ENCODE measurements around the gene DCTPP1. TPM values are rescaled to one million over a fixed set of nuclear protein-coding genes. Genes with fewer than 3 reads are reported as not detected.

DCTPP1 gene
- total and polyA plus RNA-seq, 9 of the 15 experiments (the other 6 are each of a cell fraction or from before 2014, with no cell fraction given) = 45.0 to 132 (median 80.6) TPM

DNA sequence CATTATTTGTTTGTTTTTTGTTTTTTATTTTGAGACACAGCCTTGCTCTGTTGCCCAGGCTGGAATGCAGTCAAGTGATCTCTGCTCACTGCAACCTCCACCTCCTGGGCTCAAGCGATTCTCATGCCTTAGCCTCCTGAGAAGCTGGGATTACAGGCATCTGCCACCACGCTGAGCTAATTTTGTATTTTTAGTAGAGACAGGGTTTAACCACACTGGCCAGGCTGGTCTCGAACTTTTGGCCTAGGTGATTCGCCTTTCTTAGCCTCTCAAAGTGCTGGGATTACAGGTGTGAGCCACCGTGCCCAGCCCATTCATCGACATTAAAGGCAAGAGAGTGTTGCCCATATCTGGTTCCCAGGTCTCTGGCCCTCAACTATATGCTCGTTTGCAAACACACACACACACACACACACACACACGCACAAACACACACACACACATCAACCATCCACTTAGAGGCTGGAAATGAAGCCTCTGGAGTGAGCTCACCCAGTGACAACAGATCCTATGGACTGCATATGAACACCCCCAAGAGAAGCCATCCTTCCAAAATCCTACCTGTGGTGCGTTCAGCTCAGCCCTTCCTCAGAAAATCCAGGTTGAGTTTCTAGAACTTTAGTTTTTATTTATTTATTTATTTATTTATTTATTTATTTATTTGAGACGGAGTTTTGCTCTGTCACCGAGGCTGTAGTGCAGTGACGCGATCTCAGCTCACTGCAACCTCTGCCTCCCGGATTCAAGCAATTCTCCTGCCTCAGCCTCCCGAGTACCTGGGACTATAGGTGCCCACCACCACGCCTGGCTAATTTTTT, 28.1 kb upstream of the DCTPP1 start (continued):
- TF ChIP-seq, protein P1, sequence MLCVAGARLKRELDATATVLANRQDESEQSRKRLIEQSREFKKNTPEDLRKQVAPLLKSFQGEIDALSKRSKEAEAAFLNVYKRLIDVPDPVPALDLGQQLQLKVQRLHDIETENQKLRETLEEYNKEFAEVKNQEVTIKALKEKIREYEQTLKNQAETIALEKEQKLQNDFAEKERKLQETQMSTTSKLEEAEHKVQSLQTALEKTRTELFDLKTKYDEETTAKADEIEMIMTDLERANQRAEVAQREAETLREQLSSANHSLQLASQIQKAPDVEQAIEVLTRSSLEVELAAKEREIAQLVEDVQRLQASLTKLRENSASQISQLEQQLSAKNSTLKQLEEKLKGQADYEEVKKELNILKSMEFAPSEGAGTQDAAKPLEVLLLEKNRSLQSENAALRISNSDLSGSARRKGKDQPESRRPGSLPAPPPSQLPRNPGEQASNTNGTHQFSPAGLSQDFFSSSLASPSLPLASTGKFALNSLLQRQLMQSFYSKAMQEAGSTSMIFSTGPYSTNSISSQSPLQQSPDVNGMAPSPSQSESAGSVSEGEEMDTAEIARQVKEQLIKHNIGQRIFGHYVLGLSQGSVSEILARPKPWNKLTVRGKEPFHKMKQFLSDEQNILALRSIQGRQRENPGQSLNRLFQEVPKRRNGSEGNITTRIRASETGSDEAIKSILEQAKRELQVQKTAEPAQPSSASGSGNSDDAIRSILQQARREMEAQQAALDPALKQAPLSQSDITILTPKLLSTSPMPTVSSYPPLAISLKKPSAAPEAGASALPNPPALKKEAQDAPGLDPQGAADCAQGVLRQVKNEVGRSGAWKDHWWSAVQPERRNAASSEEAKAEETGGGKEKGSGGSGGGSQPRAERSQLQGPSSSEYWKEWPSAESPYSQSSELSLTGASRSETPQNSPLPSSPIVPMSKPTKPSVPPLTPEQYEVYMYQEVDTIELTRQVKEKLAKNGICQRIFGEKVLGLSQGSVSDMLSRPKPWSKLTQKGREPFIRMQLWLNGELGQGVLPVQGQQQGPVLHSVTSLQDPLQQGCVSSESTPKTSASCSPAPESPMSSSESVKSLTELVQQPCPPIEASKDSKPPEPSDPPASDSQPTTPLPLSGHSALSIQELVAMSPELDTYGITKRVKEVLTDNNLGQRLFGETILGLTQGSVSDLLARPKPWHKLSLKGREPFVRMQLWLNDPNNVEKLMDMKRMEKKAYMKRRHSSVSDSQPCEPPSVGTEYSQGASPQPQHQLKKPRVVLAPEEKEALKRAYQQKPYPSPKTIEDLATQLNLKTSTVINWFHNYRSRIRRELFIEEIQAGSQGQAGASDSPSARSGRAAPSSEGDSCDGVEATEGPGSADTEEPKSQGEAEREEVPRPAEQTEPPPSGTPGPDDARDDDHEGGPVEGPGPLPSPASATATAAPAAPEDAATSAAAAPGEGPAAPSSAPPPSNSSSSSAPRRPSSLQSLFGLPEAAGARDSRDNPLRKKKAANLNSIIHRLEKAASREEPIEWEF (CRISPR knock-in tag; IDR thresholded peaks at IDR 0.05) = no peak

- WGBS (ENCODE audit: insufficient coverage, low coverage, missing lambda C conversion rate) = 21% methylated on average over 1 of the region's 1 CpG
- intact Hi-C loops (cut with micrococcal nuclease) (no loop called here), in situ Hi-C loops (cut with MboI) (no loop called here)
- Histone ChIP-seq H3K4me2 (ENCODE audit: insufficient read depth, low read length) (no peak overlapping the region), H3K9me1 (ENCODE audit: control insufficient read depth, insufficient read depth, low read length) (no peaks in the 10 kb centered on the region), H3K27ac (ENCODE audit: extremely low read depth, low read depth, low read length) (no peak overlapping the region), H2AFZ (ENCODE audit: low read depth, low read length) (no peak overlapping the region), H4K20me1 (replicated peaks; ENCODE audit: control insufficient read depth, insufficient read depth, low read length) (no peaks in the 10 kb centered on the region), H3K4me3 (no peak overlapping the region), H3K9ac (ENCODE audit: insufficient read depth in 1 of 2, low read depth in 2 of 2, low read length in 2 of 2) (no peak overlapping the region; a peak in 1 of 4 replicates), H3K9me3 (replicated peaks; ENCODE audit: control insufficient read depth, insufficient read depth, low read depth, low read length) (no peaks in the 10 kb centered on the region), H3K4me1 (replicated peaks in 1 of 2; ENCODE audit: control insufficient read depth in 2 of 2, insufficient read depth in 2 of 2, low read length in 2 of 2) (peaks cover 5 to 12% of the 10 kb centered on the region in 2 experiments; a peak in 4 of 5 replicates), H3K79me2 (ENCODE audit: control insufficient read depth, insufficient read depth, low read length) (no peaks in the 10 kb centered on the region), H3K36me3 (ENCODE audit: control insufficient read depth, insufficient read depth, low read length) (no peaks in the 10 kb centered on the region), H3K27me3 (ENCODE audit: control insufficient read depth in 2 of 2, insufficient read depth in 2 of 2, low read length in 2 of 2) (no peaks in the 10 kb centered on the region)
- ATAC-seq = no peak
- FAIRE-seq = no peak
- BruUV-seq (replicated peaks) = no TSS peak
- ChIA-PET POLR2A (interaction anchor here (1.1 kb wide), 1 partner anchor 12 kb away, joined by 6 read pairs; the partner anchor contains the start of gene SEPHS2), CTCF (ENCODE audit: low intra/inter-chr PET ratio) (no interaction called here)
- TF ChIP-seq, protein P2, sequence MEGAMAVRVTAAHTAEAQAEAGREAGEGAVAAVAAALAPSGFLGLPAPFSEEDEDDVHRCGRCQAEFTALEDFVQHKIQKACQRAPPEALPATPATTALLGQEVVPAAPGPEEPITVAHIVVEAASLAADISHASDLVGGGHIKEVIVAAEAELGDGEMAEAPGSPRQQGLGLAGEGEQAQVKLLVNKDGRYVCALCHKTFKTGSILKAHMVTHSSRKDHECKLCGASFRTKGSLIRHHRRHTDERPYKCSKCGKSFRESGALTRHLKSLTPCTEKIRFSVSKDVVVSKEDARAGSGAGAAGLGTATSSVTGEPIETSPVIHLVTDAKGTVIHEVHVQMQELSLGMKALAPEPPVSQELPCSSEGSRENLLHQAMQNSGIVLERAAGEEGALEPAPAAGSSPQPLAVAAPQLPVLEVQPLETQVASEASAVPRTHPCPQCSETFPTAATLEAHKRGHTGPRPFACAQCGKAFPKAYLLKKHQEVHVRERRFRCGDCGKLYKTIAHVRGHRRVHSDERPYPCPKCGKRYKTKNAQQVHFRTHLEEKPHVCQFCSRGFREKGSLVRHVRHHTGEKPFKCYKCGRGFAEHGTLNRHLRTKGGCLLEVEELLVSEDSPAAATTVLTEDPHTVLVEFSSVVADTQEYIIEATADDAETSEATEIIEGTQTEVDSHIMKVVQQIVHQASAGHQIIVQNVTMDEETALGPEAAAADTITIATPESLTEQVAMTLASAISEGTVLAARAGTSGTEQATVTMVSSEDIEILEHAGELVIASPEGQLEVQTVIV (CRISPR knock-in tag; IDR thresholded peaks at IDR 0.05; ENCODE audit: borderline replicate concordance) = no peak
- no peak for TF ChIP-seq HNRNPUL1 (IDR thresholded peaks at IDR 0.05; ENCODE audit: low read length)
- TF ChIP-seq, protein P3, sequence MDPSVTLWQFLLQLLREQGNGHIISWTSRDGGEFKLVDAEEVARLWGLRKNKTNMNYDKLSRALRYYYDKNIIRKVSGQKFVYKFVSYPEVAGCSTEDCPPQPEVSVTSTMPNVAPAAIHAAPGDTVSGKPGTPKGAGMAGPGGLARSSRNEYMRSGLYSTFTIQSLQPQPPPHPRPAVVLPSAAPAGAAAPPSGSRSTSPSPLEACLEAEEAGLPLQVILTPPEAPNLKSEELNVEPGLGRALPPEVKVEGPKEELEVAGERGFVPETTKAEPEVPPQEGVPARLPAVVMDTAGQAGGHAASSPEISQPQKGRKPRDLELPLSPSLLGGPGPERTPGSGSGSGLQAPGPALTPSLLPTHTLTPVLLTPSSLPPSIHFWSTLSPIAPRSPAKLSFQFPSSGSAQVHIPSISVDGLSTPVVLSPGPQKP (CRISPR knock-in tag; IDR thresholded peaks at IDR 0.05) = no peak
- no peak for TF ChIP-seq ZBTB2 (IDR thresholded peaks at IDR 0.05)
- no peak for TF ChIP-seq RHOXF2B (CRISPR knock-in tag; conservative IDR thresholded peaks at IDR 0.05)
- no peak for DNase-seq (ENCODE audit: extremely low read depth in 1 of 4, low spot score in 3 of 4)
These were observed 27.4 kb upstream of the DCTPP1 start for GRCh38 chr16:30457256-30457655.

All from K562 (cell line).